Midbrain (tissue), 1 donor: ENCODE data around the gene HSPB7.
"Not testable (repeated sequence)": the region's sequence is repeated elsewhere in the genome, so short reads cannot be mapped to it uniquely, and the experiment has no call there.

Experiments used
- DNase-seq: peaks from one replicate; lab custom pipeline; 2025; lab: John Stamatoyannopoulos, UW

Gene HSPB7

DNA sequence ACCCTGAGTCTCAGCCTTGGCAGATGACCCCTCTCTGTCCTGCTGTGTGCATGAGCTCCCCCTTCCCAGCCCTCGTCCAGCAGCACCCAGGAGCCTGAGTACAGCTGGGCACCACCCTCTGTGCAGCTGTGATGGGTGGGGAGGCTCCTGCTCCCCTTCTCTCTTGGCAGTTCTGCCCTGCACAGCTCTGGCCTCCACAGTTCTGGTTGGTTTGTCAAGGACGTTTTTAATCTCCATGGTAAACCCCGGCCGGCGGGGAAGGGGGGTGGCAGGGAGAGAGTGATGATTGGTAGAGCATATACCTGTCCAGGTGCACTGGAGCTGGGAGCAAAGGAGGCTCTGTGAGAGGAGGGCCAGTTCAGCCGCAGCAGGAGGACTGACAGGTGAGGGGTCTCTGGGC lies 3.8 kb upstream of the HSPB7 start, which contains the start of gene CLCNKA:
Gene CLCNKA, plus strand, starts transcription at position 356 of the 400 bp plus-strand sequence. CDS start 584 bp downstream, outside the sequence.
- DNase-seq: no peak

DNA sequence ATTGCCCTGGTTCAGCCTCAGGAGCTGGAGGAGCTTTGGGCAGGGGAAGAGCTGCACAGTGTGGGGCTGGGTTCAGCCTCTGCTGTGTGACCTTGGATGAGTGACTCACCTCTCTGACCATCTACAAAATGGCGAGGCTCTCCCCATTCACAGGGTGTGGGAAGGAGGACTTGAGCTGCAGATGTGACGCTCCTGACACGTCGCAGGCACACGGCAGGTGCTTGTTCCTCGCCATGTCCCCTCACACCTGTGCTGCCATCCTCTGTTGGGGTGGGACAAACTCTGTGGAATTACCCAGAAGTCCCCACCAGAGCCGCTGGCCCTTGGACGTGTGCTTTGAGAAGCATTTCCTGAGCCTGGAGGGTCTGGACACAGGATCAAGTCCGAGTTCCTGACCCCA lies 3.0 kb upstream of the HSPB7 start:
- not testable (repeated sequence) for DNase-seq

DNA sequence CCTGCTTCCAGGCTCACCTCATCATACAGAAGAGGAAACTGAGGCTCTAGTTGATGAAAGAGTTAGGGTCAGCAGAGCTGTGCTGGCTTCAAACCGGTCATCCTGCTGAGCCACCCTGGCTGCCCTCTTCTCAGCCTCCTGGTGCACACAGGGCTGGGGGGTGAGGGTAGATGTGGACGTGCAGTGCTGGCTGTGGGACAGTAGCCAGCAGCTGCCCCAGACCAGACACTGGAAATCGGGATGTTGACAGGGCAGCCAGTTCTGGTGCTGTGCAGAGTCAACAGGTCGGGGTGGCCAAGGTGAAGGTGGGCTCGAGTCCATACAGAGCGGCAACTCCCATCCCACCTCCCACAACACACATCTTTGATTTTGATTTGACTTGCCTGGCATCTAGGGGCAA lies 2.5 kb upstream of the HSPB7 start:
- DNase-seq: no peak

DNA sequence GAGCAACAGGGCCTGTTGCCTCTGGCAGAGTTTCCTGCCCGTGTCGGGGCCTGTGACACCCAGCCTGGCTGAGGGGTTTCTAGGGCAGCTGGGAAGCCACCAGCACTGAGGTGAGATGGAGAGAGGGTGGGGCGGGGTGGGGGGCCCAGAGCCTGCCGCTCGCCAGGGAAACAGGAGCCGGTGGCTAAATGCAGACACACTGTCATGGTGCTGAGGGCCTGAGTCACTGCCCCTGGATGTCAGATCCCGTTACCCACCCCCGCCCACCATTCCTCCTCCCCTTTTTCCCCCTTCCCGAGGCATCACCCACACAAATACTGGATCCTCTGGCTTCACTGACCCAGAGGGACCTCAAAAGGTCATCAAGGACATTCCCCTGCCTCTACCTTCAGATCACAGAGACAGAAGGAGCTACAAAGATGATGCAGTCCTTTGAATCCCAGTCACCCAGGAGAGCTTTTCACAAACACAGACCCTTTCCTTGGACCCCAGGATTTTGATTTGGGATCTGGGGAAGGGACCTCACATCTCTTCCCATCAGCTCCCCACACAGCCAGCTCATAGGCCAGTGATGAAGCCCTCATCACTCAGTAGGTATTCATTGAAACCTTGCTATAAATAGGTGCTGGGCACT lies 1.9 kb upstream of the HSPB7 start:
- peak; percentile 6 for DNase-seq

DNA sequence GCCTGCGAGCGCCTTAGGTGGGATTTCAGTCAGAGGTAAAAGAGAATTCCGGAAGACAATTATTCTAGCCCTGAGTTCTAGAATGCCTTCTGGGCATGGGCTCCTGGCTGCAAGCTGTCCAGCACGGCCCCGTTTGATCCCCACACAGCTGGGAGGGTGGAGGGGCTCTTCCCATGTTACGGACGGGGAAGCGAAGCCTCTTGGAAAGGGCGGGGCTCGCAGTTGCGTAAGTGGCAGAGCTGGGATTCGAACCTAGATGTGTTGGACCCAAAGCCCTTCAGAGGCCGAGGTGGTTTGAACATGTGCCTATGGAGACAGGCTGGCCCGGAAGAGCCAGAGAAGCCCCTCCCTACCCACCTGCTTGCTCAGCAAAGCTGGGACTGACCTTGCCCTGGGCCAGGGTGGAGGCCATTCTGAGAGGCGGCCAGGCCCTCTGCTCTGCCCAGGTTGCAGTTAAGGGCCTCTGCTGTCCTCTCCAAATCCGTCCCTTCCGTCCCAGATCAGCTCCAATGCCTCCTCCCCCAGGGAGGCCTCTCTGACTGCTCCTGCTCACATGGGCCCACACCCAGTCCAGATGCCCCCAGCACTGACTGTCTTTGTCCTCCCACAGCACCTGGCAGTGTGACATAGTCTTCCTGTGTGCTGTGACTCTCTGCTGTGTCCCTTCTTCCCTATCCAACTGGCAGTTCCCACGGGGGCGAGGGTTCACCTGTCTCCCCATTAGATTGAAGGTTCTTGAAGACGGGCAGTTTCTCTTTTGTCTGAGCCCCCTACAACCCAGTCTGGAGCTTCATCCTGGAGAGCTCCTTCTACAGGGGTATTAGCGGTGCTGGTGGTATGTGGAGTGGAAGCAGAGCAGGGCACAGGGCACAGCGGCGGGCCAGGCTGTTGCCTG lies 1.2 kb upstream of the HSPB7 start:
- DNase-seq: no peak

DNA sequence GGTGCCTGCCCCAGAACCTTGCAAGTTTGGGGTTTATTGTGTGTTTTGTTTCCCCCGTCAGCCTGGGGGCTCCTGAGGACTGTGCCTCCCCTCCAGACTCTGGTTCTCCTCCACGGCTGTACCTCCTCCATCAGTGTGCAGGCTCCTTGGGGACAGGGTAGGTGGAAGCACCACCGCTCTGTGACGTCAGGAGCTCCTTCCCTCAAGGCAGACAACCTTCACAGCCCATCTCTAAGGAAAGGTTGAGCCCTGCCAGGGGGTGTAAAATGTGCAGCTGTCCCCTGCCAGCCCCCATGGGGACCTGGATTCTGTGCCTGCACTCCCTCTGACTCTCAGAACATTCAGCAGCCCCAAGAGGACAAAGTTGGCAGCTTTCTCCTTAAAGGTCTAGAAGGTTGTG lies 465 bp upstream of the HSPB7 start:
- no peak for DNase-seq

DNA sequence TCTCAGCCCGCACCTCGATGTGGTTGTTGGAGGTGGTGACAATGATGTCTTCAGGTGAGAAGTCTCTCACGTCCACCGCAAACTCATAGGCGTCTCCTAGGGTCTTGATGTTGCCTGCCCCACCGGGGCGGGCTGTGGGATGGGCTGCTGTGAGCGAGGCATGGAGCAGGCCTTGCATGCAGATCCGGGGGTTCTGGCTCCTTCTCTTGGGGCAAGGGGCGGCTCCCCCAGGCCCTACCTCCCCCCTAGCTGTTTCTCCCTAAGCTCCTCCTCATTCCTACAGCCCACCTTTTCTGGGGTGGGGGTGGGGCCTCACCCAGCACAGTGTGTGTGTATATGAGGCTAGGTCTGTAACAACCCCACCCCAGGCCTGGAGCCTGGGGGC lies 775 bp downstream of the HSPB7 start:
- DNase-seq: no peak

DNA sequence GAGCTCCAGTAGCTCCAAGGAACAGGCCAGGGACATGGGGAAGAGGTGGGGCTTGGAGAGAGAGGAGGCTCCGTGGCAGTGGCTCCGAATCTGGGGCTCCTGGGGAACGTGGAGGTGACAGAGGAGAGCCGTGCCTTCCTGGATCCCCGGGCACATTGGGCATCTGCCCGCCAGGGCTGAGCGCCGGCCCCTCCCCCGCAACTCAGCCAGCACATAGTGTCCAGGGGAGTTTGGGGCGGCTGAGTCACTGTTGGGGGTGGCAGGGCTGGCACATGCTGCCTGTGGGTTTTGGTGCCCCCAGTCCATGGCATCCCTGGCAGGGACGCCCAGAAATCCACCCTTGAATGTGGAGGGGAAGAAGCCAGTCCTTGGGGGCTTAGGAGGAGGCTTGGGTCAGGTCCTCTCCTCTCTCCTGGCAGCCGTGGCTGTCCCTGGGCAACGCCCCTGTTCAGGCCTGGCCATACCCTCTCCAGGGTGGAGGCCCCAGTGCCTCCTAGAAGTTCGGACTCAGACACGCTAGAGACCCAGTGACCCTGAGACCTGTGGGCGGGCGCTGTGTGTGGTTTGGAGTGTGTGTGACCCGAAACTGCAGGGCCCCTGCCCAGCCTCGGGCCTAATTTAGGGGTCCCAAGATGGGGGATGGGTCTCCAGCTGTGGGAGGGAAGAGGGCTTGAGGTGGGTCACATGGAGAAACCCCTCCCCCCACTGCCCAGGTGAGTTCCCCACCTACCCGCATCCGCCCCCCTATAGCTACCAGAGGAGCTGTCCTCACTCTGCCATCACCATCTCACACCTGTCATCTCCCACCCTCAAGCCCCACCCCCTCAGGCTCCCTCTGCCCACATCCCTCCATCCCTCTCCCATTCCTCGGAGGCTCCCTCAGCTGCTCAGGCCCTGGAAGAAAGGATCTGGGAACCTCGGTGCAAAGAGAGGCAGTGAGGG lies 1.6 kb downstream of the HSPB7 start:
- DNase-seq: no peak

DNA sequence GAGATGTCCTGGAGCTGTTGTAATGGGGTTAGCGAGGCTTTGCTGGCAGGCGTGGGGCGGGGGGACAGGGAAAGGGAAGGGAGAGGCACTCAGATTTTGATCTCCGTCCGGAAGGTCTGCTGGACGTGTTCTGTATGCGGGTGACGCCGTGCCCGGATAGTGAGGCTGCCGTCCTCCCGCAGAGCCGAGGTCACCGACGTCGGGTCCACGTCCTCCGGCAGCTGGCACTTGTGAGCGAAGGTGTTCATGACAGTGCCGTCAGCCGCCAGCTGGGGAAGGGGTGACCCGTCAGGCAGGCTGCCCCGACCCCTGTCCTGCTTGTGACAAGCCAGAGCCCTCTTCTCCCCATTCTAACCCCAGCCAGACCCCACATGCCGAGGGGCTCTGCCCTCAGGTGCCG lies 2.4 kb downstream of the HSPB7 start:
- DNase-seq: no peak

DNA sequence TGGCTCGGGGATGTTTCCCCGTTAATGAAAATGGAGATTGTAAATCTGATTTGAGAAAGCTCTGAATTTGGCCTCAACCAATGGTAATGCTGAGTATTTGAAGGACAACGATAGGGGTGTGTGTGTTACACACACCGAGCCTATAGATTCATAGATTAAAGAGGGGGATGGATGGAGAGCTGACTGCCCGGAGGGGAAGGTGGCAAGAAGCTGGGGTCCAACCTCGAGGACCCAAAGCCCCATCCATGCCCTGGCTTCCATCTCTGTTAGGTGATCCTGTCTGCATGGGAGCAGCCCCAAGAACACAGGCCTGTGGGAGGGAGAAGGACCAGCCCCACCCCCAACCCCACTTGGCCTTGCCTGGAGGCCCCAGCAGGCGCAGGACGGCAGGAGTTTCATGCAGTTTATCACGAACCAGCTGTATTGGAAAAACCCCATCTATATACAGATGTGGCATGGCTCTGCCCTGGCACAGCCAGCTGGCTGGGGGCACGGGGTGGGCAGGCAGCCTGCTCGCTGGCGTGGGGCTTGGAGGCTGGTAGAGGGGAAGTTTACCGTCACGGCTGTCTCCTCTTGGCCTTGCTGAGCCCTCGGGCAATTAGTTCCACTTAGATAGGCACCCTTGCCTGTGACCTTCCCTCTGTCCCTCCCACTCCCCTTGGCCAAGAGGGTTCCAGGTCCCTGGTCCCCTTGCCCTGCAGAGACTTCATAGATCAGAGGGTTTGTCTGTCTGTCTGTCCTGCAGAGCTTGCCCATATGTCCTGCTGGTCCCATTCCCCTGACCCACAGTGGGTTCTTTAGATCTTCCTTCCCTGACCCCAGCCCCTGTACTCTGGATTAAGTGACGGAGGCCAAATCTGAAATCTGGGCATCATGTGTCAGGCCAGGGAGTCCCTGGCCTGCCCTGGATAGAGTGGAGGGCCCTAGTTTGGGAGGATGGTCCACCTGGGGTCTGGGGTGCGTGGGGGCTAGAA lies 3.0 kb downstream of the HSPB7 start:
- DNase-seq: no peak

DNA sequence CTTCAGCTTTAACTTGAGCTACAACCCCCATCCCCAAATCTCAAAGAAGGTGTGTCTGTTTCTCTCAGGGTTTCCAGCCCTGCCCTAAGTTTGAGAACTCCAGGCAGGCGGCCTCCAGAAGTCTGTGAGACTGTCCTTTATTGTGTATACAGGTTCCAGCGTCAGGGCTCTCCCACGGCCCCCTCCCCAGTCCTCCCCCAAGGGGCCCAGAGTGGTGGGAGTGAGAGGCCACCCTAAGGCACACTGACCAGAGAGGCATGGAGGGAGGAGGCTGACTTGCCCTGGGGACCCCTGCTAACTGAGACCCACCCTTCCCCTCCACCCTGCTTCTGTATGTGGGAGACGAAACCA lies 4.0 kb downstream of the HSPB7 start:
- DNase-seq: no peak

DNA sequence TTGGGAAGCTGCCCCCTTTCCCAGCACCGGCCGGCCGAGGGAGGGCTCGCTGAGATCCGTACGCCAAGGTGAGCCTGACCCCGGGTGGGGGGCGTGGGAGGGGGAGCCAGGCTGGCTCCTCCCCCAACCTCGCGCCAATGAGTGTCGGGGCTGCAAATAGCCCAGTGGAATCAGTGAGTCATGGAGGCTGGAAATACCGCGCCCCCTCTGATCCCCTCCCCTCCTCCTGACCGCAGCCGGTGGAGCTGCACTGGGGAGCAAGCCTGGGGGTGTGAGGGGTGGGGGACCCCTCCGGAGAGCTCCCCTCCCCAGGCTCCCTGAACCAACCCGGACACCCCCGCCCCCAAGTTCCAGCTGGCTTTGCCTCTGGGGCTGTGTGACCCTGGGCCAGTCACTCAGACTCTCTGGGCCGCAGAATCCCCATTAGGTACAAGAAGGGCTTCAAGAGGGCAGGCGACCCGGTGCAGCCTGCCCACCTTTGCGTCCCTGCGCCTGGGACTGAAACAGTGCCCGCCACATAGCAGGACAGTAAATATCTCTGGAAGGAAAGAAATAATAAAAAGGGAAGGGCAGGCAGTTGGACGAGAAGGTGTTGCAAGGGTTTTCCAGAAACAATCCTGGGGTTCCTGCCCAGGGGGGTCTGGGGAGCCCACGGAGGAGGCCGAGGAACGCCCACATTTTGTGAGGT lies 4.5 kb downstream of the HSPB7 start:
- DNase-seq: no peak

DNA sequence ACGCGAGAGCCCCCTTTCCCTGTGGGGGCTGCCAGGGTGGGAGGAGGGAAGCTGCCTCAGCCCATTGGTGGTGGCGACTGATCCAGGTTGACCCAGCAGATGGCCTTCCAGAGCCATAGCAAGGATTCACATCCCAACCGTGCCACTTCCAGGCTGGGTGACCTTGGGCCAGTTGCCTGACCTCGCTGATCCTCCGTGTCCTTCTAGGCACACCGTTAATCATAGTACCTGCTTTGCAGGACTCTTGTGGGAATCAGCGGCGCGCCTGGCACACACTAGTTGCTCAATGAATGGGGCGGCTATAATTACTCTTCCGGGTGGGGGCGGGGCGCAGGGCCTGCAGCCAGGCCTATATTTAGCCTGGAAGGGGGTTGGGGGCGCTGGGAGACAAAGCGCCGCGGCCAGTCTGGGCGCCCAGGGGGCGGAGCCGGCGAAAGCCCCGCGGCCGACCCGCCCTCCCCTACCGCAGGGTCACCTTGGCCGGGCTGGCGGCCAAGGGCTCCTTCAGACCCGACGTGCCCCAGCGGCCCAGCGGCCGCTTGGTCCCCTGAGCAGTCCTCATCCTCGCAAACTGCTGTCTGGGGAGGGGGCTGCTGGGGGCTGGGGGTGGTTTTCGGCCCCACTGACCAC lies 5.1 kb downstream of the HSPB7 start:
- no peak for DNase-seq

DNA sequence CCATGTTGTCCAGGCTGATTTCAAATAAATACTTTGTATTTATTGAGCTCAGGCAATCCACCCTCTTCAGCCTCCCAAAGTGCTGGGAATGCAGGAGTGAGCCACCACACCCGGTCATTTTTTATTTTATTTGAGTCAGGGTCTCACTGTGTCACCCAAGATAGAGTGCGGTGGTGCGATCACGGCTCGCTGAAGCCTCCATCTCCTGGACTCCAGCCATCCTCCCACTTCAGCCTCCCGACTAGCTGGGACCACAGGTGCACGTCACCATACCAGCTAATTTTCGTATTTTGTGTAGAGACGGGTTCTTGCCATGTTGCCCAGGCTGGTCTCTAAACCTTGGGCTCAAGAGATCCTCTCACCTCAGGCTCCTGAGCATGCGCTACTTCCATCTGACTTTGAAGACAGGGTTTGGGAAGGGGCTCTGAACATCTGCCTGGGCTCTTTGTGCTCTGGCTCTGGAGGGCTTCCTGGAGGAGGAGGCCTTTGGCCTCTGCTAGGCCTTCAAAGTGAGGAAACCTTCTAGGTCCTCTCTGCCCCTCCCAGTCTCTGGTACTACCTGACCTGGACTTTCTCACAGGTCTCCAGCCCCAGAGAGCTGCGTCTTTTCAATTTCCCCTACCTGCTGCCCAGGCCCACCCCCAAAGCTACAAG lies 5.8 kb downstream of the HSPB7 start:
- DNase-seq: no peak

DNA sequence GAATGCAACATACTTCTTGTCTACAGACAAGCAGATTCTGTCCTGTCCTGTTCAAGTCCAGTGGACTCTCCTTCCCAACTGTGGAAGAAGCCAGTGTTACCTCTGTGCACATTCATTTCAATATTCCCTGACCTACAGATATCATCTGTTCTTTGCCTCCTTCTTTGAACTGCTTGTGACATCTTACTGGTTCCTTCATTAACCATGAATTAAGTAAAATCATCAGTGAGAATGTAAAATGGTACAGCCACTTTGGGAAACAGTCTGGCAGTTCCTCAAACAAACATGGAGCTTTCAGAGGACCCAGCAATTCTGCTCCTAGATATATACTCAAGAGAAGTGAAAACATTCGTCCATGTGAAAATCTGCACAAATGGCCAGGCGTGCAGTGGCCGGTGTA lies 7.0 kb downstream of the HSPB7 start:
- DNase-seq: no peak

DNA sequence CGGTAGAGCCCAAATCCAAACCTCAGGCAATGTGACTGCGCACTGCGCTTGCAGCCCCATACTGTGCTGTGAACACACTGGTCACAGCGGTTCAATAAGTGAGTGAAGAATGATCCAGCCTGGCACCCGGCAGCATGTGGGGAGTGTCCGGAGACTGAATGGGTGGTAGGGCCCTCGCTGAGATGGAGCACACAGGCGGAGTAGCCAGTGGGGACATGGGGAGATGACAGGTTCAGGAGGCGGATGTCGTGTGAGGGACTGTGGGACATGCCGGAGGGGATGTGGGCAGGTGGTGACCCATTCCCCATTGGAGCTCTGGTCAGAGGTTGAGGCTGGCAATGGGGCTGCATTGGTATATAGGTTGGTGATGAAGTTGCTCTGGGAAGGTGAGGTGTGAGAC lies 8.2 kb downstream of the HSPB7 start:
- DNase-seq: no peak

DNA sequence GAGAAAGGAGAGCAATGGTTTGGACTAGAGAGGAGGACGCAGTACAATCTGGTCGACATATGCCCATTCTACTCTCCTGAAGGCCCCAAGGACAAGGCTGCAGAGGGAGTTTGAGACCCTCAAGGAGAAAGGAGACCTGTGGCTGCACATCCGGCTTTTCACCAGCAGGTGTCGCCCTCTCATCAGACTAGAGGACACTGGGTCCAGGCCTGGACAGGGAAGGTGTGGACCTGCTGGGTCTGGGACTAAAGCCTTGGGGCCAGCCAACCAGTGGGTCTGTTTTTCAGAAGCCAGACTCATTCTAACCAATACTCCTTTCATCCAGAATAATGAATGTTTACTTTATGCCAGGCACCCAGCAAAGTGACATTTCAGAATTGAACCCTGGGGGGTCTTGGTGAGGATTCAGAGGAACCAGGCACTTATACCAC lies 8.8 kb downstream of the HSPB7 start:
- peak; percentile 77 for DNase-seq

DNA sequence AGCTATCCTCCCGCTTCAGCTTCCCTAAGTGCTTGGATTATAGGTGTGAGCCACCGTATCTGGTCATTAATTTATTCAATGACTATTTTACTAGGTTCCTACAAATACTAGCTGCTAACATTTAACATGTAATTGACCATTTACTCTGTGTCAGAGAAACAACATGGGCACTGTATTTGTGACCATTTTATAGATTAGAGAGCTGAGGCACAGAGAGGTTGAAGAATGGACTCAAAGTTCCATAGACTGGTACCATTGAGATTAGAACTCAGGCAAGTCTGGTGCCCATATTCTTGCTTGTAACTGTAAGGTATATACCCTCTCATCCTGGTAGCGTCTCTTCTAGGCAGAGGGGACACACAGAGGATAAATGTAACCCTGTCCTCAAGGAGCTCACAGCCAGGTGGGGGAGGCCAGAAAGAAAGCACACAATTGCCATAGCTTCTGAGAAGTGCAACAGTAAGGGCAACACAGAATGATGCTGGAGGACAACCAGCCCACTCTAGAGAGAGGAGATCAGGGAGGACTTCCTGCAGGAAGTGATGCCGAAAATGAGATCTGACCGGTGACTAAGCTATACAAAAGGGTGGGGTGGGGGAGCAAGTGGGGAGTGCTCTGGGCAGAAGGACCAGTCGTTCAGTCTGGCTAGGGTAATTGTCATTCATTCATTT lies 10.0 kb downstream of the HSPB7 start:
- no peak for DNase-seq
